Non-pigmented ciliary epithelial cell (primary cell): ENCODE results near the gene NTRK2.

ENCODE experiments used
- DNase-seq: peaks from one replicate; pipeline ENCODE4 v3.0.0-alpha.2; 2010; ENCODE audit warnings: low read depth

The NTRK2 gene

DNA sequence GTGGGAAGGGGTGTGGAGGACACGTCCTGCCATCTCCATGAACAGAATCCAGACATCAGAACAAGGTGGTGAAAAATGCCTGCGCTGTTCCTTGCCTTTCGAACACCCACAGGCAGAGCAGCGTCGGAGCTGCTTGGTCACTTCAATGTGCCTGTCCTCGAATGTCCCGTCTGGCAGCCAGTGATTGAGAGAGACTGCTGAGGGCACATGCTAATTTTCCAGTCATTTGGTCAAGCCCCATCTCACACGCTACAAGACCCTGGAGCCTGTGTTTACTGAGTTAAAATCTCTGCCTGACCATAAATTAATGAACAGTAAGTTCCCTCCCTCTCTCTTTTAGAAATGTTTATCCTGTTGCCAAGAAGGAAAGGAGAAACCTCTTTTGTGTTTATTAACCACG lies 149.3 kb downstream of the NTRK2 start:
- no peak for DNase-seq

GRCh38 chr9:84819491-84819991 lies 150.0 kb downstream of the NTRK2 start:
- DNase-seq, result no peak

DNA sequence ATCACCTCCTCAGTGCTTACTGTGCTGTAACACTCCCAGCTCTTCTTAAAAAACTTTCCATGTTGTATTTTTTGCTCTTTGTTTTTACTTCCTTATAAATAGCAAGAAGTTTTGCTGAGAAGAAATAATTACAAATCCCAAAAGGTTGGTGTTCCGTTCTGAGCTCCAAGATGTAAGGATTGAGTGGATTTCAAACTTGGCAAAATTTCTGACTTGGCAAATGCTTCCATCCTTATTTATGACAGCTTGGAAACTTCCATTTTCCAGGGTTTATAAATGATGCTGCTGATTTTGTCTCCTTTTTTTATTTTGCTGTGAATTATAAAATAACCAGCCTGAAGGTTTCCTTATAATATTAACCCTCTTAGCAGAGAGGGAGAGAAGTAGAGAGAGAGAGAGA lies 151.9 kb downstream of the NTRK2 start:
- DNase-seq, result no peak

DNA sequence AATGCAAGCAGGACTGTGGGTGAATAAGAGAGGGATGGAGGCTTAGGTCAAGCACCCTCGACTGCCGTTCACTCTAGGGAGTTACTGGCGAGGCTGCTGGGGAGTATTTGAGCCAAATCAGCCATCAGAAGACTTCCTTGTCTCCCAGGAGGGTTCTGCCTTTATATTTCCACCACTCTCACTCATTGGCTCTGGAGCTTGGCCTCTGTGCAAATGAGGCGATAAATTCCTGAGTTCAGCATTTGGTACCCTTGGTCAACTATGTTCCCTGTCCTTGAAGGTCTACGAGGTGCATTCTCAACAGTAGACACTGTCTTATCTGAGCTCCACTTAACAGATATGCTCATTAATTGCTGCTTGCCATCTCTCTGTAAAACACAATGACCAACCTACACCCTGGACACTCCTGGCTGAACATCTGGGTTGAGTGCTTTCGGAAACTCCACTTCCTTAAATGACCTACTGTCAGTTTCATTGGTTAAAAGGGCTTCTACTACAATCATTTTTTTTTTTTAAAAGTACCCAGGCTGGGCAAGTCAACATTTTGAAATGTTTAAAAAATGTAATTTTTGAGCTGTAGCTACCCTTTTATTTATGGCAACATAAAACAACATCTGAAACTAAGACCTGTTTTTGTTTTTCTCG lies 153.2 kb downstream of the NTRK2 start:
- no peak for DNase-seq

GRCh38 chr9:84823421-84824271 lies 154.1 kb downstream of the NTRK2 start:
- no peak for DNase-seq

DNA sequence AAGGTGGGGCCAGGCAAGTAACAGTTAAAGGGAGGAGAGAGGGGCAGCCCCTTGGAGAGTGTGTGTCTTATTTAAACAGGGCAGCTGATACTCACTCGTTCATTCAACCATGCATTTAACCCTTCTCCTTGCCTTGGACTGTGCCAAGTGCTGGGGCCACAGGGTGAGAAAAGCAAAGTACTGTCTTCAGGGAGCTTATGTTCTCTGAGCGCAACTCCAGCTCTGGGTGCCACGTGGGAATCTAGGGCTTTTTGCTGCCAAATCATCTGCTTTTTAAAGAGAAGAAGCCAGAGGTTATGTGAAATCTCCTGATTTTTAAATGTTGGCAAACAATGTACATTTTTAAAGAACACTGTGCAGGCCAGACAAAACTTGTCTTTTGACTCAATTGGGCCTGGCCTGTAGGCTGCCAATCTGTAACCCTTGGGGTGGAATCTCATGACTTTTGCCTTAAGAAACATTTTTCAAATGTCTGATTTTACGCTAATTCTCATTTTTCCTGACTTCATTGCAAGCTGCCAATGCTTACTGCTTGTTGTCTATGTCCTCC lies 157.8 kb downstream of the NTRK2 start:
- DNase-seq, result no peak

DNA sequence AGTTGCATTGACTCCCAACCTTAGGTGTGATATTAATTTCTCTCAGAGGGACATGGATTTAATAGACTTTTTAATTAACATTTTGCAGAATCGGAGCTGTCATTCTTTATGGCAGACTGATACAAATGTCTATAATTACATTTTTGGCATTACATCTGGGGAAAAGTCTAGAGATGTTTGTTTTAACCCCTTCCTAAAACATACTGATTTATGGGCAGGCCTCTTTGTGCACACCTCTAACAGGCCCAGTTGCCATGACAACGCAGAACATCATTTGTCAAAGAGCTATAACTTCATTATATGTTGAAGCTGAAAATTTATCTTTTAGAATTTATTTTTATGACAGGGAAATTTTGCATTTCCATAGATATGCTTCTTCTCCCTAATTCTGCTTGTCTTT lies 158.5 kb downstream of the NTRK2 start:
- DNase-seq, result no peak

- DNase-seq, result no peak
These were observed 159.9 kb downstream of the NTRK2 start for GRCh38 chr9:84829471-84829870.

DNA sequence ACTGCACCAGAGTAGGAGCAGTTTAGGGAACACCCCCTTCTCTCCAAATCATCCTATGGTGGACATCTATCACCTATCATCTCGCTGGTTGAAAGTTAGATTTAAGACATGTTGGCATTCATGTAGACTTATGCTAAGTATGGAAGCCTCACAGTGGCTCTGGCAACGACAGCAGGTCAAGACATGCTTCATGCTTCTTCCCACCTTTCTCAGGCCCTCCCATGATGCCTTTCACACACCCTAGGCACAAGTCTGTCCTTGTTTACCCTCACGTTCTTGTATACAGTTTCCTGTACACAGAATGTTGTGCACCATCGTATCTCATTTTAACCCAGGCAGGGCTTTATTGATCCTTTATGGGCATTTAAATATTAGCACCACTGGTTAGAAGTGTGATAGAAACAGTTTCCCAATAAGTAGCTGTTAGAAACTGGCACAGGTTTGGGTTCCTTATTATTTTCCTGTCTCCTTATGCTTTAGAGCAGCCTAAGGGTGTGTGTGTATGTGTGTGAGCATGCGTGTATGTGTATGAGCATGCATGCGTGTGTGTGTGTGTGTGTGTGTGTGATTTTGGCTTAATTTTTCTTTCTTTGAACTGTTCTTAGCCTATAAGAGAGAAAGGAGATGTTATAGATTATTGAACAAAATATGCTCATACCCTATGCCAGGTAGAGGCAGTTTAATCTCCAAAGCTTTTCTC lies 160.6 kb downstream of the NTRK2 start:
- no peak for DNase-seq

DNA sequence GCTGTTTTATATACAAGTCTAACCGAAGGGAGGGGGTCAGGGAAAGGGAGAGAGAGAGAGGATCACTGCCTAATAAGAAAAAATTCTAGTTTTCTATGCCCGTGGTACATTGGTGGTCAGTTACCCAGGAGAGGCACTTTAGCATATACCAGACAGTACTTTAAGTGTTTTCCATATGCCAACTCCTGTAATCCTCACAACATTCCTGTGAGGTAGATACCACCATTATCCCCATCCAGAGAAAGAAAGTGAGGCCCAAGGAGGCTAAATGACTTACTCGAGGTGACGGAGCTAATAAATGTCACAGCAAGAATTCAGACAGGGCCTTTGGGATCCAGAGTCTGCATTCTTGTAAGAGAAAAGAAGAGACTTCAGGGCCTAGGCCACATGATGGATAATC lies 161.8 kb downstream of the NTRK2 start:
- DNase-seq, result no peak

DNA sequence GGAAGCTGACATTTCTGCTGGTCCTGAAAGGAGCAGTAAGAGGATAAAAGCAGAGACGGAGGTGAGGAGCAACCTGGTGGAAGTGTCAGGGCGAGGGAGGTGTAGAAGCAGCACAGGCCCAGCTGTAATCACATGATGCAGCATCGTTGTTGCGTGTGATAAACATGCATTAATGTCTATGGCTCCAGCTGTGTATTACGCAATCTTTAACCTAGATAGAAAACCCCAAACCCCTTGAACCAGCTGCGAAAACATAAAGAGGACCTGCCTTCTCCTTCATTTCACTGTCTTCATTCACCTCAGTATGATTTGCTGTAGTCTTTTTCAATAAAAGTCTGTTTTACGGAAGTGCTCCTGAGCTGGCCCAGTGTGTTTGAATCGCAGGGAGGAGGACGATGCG lies 162.9 kb downstream of the NTRK2 start:
- DNase-seq, result no peak

DNA sequence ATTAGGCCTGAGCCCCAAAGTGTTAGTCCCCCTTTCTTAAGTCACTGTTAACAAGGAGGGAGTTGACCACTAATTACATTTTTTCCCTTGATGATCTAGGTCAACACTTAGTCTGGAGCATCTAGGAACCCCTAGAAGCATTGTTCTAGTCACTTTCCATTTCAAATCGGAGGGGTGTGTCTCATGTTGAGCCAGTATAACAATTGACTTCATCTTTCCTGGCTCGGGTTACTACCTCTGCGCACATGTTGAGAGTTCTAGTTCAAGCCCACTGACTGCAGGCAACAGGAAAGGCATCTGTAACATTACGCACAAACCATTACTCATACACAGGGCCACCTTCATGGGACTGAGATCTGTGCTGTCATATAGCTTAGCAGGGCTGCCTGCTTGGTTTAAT lies 164.9 kb downstream of the NTRK2 start:
- DNase-seq, result no peak

DNA sequence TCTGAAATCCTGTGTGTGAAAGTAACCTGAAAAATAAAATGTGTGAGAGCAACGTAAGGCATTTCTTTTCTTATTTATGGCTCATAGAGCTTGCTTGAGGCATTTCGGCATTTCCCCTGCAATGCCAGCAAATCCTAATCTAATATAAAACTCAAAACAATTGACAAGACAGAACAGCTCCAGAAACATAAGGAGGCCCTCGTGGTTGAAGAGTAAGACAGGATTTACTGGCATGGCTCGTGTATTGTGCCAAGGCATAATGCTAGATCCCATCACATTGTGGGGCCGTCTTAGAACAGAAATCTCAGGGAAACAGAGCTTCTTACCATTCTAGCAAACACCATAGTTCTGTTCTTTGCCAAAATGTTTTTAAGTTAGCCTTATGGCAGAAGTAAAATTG lies 166.2 kb downstream of the NTRK2 start:
- DNase-seq, result no peak

- DNase-seq, result no peak
These were observed 169.3 kb downstream of the NTRK2 start for GRCh38 chr9:84838879-84839278.

GRCh38 chr9:84839541-84839940 lies 170.0 kb downstream of the NTRK2 start:
- peak; percentile 14 for DNase-seq

GRCh38 chr9:84841931-84842330 lies 172.4 kb downstream of the NTRK2 start:
- DNase-seq, result no peak

- DNase-seq, result no peak
These were observed 173.8 kb downstream of the NTRK2 start for GRCh38 chr9:84843175-84843824.

DNA sequence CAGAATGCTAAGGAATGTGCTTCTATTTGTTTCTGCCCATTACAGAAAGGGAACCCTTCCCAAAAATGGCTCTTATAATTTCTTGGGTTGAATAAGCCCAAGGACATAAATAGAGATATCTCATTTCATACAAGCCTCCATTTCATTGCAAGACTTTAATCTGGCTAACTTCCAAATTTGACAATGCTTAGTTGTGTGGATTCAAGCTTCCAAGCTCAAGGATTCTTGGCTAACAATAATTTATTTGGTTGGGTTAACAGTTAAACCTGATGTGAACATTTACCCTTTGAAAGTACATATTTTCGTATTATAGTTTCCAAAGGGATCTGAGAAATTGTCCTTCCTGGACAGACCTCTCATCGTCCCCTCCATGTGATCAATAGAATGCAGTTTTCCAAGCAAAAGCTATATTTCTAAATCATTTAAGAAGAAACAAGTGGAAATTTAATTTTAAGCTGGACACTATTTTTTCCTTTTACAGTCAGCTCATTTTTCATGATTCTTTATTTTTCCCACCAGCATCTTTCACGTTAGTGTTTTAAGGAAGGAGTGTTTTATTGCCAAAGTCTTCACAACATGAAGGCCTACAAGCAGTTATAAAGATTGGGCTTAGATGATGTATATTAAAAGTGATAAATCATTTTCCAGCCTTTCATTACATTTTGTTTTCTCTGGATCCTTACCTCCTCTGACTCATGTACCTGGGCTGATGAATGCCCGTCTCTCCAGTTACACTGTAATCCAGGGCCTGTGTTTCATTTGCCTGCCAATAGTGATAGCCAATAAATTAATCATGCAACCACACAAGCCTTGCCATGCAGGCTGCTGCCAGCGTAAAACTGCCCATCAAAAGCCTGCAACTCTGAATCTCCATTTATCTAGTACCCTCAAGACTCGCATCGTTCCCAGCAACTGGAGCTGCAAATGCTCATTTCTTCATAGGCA lies 176.7 kb downstream of the NTRK2 start:
- DNase-seq, result no peak

DNA sequence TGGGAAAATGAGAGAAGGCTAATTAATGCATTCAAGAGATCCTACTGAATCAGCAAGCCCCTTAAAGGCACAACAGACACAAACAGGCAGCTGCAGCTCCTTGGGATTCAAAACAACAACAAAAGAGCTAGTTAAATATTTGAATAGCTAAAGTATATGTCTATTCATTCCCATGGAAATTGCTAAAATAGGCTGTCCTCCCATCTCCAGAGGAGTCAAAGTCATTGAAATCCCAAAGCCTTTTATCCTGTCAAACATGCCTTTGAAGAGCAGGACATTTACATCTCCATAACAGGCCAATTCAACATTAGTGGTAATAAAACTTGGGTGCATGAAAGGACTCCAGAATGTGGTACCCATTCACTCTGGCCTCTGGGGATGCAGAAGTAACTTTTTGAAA lies 177.4 kb downstream of the NTRK2 start:
- DNase-seq, result no peak

- no peak for DNase-seq
These were observed 179.5 kb downstream of the NTRK2 start for GRCh38 chr9:84849049-84849448.

DNA sequence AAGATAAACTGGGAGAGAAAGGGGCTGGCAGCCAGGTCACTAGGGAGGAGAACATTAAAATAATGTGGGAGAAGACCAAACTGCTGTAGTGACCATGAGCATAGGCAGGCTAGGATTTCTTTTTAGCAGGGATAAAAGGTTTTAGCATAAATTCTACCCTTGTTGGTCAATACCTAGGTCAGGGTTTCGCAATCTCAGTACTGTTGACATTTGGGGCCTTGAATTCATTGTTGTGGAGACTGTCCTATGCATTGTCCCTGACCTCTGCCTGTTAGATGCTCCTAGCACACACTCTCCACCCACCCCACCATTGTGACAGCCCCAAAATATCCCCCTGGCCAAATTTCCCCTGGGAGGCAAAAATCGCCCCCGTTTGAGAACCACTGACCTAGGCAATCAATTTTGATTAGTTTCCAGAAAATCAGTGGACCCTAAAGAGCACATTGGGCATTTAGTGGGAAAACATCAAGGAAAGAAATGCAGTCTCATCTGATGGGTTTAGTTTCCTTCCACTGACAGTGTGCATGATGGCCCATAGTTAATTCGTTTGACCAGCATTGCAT lies 181.4 kb downstream of the NTRK2 start:
- no peak for DNase-seq
